Right lobe of liver (tissue), 6 donors: ENCODE results near the gene EPB41. TPM values are rescaled to one million over a fixed set of nuclear protein-coding genes. Genes with fewer than 3 reads are reported as not detected.
"Not testable (repeated sequence)": the region's sequence is repeated elsewhere in the genome, so short reads cannot be mapped to it uniquely, and the experiment has no call there.

Experiments
- ATAC-seq, 4 donors: fragments of 200-7000 bp; cut with Tn5 transposase; one replicate each; pipeline ENCODE4 v1.9.1; 2020; ENCODE audit warnings: mild to moderate bottlenecking in 4 of 4, moderate library complexity in 4 of 4
- DNase-seq, 3 donors: peaks; one replicate each; pipeline ENCODE4 v3.0.0-alpha.2; 2020
- H3K27ac ChIP-seq, 3 donors: fragments of 200-600 bp; one replicate each; pipeline ENCODE4 v1.8.0; 2022
- H3K27me3 ChIP-seq, 2 donors: fragments of 200-600 bp; one replicate each; pipeline ENCODE4 v1.8.0; 2022
- H3K36me3 ChIP-seq, 4 donors: fragments of 200-600 bp; sonication (generic) in 1 of 4; one replicate each; pipeline versions ENCODE4 v1.5.1 to v1.8.0; 2017 to 2022; ENCODE audit warnings: control low read depth in 1 of 4
- H3K4me1 ChIP-seq, 4 donors: fragments of 200-600 bp; sonication (generic) in 1 of 4; one replicate each; pipeline versions ENCODE4 v1.5.1 to v1.8.0; 2017 to 2022; ENCODE audit warnings: control low read depth in 1 of 4
- H3K4me3 ChIP-seq, 3 donors: fragments of 200-600 bp; one replicate each; pipeline ENCODE4 v1.8.0; 2022
- H3K9me3 ChIP-seq, 4 donors: fragments of 200-600 bp; sonication (generic) in 1 of 4; one replicate each; pipeline versions ENCODE4 v1.5.1 to v1.8.0; 2017 to 2022; ENCODE audit warnings: control low read depth in 1 of 4
- CTCF ChIP-seq, 4 donors: fragments of 200-600 bp in 3 of 4; fragments of 450-650 bp in 1 of 4; IDR thresholded peaks; one replicate each; pipeline versions ENCODE4 v1.5.1 to v1.8.0; 2016 to 2022; ENCODE audit warnings: antibody characterized with exemption in 4 of 4, mild to moderate bottlenecking in 2 of 4
- POLR2A ChIP-seq: fragments of 450-650 bp; IDR thresholded peaks from one replicate; pipeline ENCODE4 v1.6.1; 2017; ENCODE audit warnings: antibody characterized with exemption, mild to moderate bottlenecking
- WGBS: methylation state at CpG from one replicate; pipeline ENCODE4 v1.1.6; 2018; ENCODE audit warnings: low coverage, low lambda C conversion rate; ENCODE audit not compliant: insufficient coverage; ENCODE audit errors: missing lambda C conversion rate; 5-methylcytosine and 5-hydroxymethylcytosine counted together
- intact Hi-C, 2 donors: fragments of 100-400 bp; cut with DNase I; formaldehyde crosslinking; loops; one replicate each; pipeline versions ENCODE4 v1.11.2 to v1.14.1; 2022
- total RNA-seq, 6 experiments: library from RNA; depleted of rRNA in 2 of 6; stranded (reverse); fragments of >200 nt in 2 of 6; fragmentation: NEBNext Ultra II Directional in 3 of 6; extraction: Animal tissue kit (Norgen Biotek cat#: 25700) in 3 of 6; gene quantifications; one replicate each; pipeline versions ENCODE4 v1.1.0 to v1.2.4, GENCODE V29; 2016 to 2023
- donor health status: DM: no; HTN: yes; CAD: no.
- donor health status: DM: no; HTN: no; CAD: no.
- donor health status: DM: no; HTN: no; CAD: no.
- donor health status: DM: no; HTN: yes; CAD: no.
- donor health status: DM: no; HTN: yes; CAD: no.

Gene EPB41
- total RNA-seq, 6 experiments from 2014 or later, result 35.3 to 58.7 (median 49.2) TPM

GRCh38 chr1:28869952-28870351 lies 44.4 kb upstream of the EPB41 start:
- H3K4me1 ChIP-seq, result peaks cover 0 to 5% (median 0%) of the 10 kb centered on the region in 4 donors
- no peaks in the 10 kb centered on the region for H3K36me3 ChIP-seq
- DNase-seq, result no peak
- ATAC-seq, result no peak
- no peaks in the 10 kb centered on the region for H3K27me3 ChIP-seq
- TF ChIP-seq CTCF (IDR thresholded peaks at IDR 0.05) (no peak), POLR2A (no peak)
- intact Hi-C loops, result loop anchor here in 1 of 2 donors (5.0 kb wide), 1 partner anchor 83 kb away; no protein-coding TSS in a partner anchor
- no peak overlapping the region for H3K4me3 ChIP-seq
- WGBS, result 95% methylated on average over 5 of the region's 5 CpGs
- no peaks in the 10 kb centered on the region for H3K9me3 ChIP-seq
- H3K27ac ChIP-seq, result no peak overlapping the region

GRCh38 chr1:28871631-28872401 lies 42.6 kb upstream of the EPB41 start:
- Histone ChIP-seq H3K4me1 (peaks cover 0 to 5% (median 0%) of the 10 kb centered on the region in 4 donors), H3K36me3 (no peaks in the 10 kb centered on the region), H3K9me3 (no peaks in the 10 kb centered on the region), H3K27ac (peak overlapping the region in 1 of 3 donors; percentile 33), H3K4me3 (peak overlapping the region in 2 of 3 donors; percentile 9 to 43), H3K27me3 (no peaks in the 10 kb centered on the region)
- ATAC-seq (peak; percentile 84 to 92 (median 92)), DNase-seq (peak in 2 of 3 donors; percentile 34 to 71)
- TF ChIP-seq POLR2A (no peak), CTCF (IDR thresholded peaks at IDR 0.05) (no peak)
- 39% methylated on average over 4 of the region's 12 CpGs for WGBS
- intact Hi-C loops, result no loop called here

GRCh38 chr1:28875134-28875533 lies 39.2 kb upstream of the EPB41 start:
- not testable (repeated sequence) for H3K27ac ChIP-seq, H3K4me1 ChIP-seq, ATAC-seq, H3K9me3 ChIP-seq, DNase-seq, H3K27me3 ChIP-seq, H3K36me3 ChIP-seq, H3K4me3 ChIP-seq
- 67% methylated on average over 3 of the region's 5 CpGs for WGBS
- intact Hi-C loops, result loop anchor here in 1 of 2 donors (5.0 kb wide), 1 partner anchor 88 kb away; no protein-coding TSS in a partner anchor

GRCh38 chr1:28877132-28877781 lies 37.1 kb upstream of the EPB41 start:
- peaks cover 0 to 6% (median 2%) of the 10 kb centered on the region in 4 donors for H3K4me1 ChIP-seq
- DNase-seq, result peak; percentile 75 to 80 (median 76)
- H3K27me3 ChIP-seq, result no peaks in the 10 kb centered on the region
- no peak for TF ChIP-seq POLR2A
- peak; percentile 92 to 96 (median 94) for TF ChIP-seq CTCF (IDR thresholded peaks at IDR 0.05)
- intact Hi-C loops, result loop anchor here in 1 of 2 donors (5.0 kb wide), 1 partner anchor 90 kb away; no protein-coding TSS in a partner anchor
- no peak overlapping the region for H3K27ac ChIP-seq
- peak; percentile 86 to 93 (median 88) for ATAC-seq
- H3K4me3 ChIP-seq, result no peak overlapping the region
- whole genome bisulfite sequencing, result 14% methylated on average over 17 of the region's 18 CpGs
- H3K9me3 ChIP-seq, result no peaks in the 10 kb centered on the region
- no peaks in the 10 kb centered on the region for H3K36me3 ChIP-seq

- ATAC-seq (no peak), DNase-seq (no peak)
- Histone ChIP-seq H3K27ac (no peak overlapping the region), H3K4me3 (no peak overlapping the region), H3K27me3 (no peaks in the 10 kb centered on the region), H3K4me1 (peaks cover 0 to 8% (median 3%) of the 10 kb centered on the region in 4 donors), H3K36me3 (no peaks in the 10 kb centered on the region), H3K9me3 (no peaks in the 10 kb centered on the region)
- WGBS, result 86% methylated on average over 4 of the region's 4 CpGs
- intact Hi-C loops, result loop anchor here in 1 of 2 donors (5.0 kb wide), 1 partner anchor 91 kb away; no protein-coding TSS in a partner anchor
- TF ChIP-seq CTCF (IDR thresholded peaks at IDR 0.05) (no peak), POLR2A (no peak)
These were observed 35.6 kb upstream of the EPB41 start for GRCh38 chr1:28878796-28879195.
